ENCODE results near the gene GCGR. TPM values are rescaled to one million over a fixed set of nuclear protein-coding genes. Genes with fewer than 3 reads are reported as not detected.

The GCGR gene
- total RNA-seq, 4 donors from 2014 or later = 0.14 to 0.64 TPM; not detected in 2

GRCh38 chr17:81840826-81841778 is 37.2 kb downstream of the GCGR start:
- in situ Hi-C loops (cut with MboI; ENCODE audit: low pct_ligation_motif_present in 1 of 4, low pct_unique_long_range_greater_than_20kb in 1 of 4, low sequenced_read_pairs in 3 of 4) = no loop called here
- no peak overlapping the region for H3K4me3 ChIP-seq
- TF ChIP-seq EP300 (IDR thresholded peaks at IDR 0.05; ENCODE audit: low read depth) = no peak
- no peak for TF ChIP-seq POLR2A (IDR thresholded peaks at IDR 0.05)
- no peak for TF ChIP-seq POLR2AphosphoS5 (IDR thresholded peaks at IDR 0.05)
- TF ChIP-seq, protein P1, sequence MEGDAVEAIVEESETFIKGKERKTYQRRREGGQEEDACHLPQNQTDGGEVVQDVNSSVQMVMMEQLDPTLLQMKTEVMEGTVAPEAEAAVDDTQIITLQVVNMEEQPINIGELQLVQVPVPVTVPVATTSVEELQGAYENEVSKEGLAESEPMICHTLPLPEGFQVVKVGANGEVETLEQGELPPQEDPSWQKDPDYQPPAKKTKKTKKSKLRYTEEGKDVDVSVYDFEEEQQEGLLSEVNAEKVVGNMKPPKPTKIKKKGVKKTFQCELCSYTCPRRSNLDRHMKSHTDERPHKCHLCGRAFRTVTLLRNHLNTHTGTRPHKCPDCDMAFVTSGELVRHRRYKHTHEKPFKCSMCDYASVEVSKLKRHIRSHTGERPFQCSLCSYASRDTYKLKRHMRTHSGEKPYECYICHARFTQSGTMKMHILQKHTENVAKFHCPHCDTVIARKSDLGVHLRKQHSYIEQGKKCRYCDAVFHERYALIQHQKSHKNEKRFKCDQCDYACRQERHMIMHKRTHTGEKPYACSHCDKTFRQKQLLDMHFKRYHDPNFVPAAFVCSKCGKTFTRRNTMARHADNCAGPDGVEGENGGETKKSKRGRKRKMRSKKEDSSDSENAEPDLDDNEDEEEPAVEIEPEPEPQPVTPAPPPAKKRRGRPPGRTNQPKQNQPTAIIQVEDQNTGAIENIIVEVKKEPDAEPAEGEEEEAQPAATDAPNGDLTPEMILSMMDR (IDR thresholded peaks at IDR 0.05) = no peak
- intact Hi-C loops (cut with DNase I; ENCODE audit: low total_unique reads) = no loop called here
- H3K9me3 ChIP-seq = no peaks in the 10 kb centered on the region
- no peaks in the 10 kb centered on the region for H3K27me3 ChIP-seq
- no peaks in the 10 kb centered on the region for H3K4me1 ChIP-seq
- 86% methylated on average over 40 of the region's 40 CpGs; no CpG with 5 or more reads in 1 of the 2 donors for WGBS, 2 donors (ENCODE audit: low coverage in 1 of 2)
- DNase-seq = no peak
- peaks cover 0 to 29% (median 19%) of the 10 kb centered on the region in 4 donors for H3K36me3 ChIP-seq
- H3K27ac ChIP-seq = no peak overlapping the region

DNA sequence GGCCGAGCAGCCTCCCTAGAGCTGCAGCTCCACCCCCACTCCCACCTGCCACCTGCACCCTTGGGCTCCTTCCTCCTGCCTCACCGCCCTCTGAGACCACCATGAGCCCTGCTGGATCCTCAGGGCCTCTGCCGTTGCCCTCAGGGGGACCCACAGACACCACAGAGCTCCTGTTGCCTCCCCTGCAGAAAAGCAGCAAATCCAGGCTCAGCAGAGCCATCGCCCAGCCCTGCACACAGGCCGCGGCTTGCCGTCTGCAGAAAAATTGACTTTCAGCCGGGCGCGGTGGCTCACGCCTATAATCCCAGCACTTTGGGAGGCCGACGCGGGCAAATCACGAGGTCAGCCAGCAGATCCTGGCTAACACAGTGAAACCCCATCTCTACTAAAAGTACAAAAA is 37.9 kb downstream of the GCGR start:
- Histone ChIP-seq H3K36me3 (peaks cover 0 to 36% (median 24%) of the 10 kb centered on the region in 4 donors), H3K4me3 (no peak overlapping the region), H3K27ac (no peak overlapping the region), H3K27me3 (no peaks in the 10 kb centered on the region), H3K4me1 (no peaks in the 10 kb centered on the region), H3K9me3 (no peaks in the 10 kb centered on the region)
- intact Hi-C loops (cut with DNase I; ENCODE audit: low total_unique reads) (no loop called here), in situ Hi-C loops (cut with MboI; ENCODE audit: low pct_ligation_motif_present in 1 of 4, low pct_unique_long_range_greater_than_20kb in 1 of 4, low sequenced_read_pairs in 3 of 4) (no loop called here)
- 77% methylated on average over 15 of the region's 15 CpGs; no CpG with 5 or more reads in 1 of the 2 donors for WGBS, 2 donors (ENCODE audit: low coverage in 1 of 2)
- no peak for TF ChIP-seq POLR2AphosphoS5 (IDR thresholded peaks at IDR 0.05)
- no peak for DNase-seq

DNA sequence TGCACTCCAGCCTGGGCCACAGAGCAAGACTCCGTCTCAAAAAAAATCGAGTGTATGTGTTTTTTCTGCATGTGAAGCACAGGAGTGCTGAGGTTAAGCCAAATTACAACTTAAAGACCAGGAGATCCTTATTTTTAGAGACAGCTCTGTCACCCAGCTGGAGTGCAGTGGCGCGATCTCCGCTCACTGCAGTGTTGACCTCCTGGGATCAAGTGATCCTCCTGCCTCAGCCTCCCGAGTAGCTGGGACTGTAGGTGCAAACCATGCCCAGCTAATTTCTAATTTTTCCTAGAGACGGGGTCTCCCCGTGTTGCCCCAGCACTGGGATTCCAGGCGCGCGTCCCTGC is 38.4 kb downstream of the GCGR start:
- H3K27ac ChIP-seq = no peak overlapping the region
- in situ Hi-C loops (cut with MboI; ENCODE audit: low pct_ligation_motif_present in 1 of 4, low pct_unique_long_range_greater_than_20kb in 1 of 4, low sequenced_read_pairs in 3 of 4) = no loop called here
- H3K36me3 ChIP-seq = peaks cover 0 to 40% (median 26%) of the 10 kb centered on the region in 4 donors

GRCh38 chr17:81842725-81843504 is 39.0 kb downstream of the GCGR start:
- peaks cover 0 to 45% (median 26%) of the 10 kb centered on the region in 4 donors for H3K36me3 ChIP-seq
- no peaks in the 10 kb centered on the region for H3K27me3 ChIP-seq
- no peak for TF ChIP-seq EP300 (IDR thresholded peaks at IDR 0.05; ENCODE audit: low read depth)
- TF ChIP-seq, protein P1 (IDR thresholded peaks at IDR 0.05) = no peak
- TF ChIP-seq POLR2A (IDR thresholded peaks at IDR 0.05) = no peak
- TF ChIP-seq POLR2AphosphoS5 (IDR thresholded peaks at IDR 0.05) = no peak
- in situ Hi-C loops (cut with MboI; ENCODE audit: low pct_ligation_motif_present in 1 of 4, low pct_unique_long_range_greater_than_20kb in 1 of 4, low sequenced_read_pairs in 3 of 4) (no loop called here), intact Hi-C loops (cut with DNase I; ENCODE audit: low total_unique reads) (no loop called here)
- WGBS, 2 donors (ENCODE audit: low coverage in 1 of 2) = 67% methylated on average over 21 of the region's 21 CpGs; no CpG with 5 or more reads in 1 of the 2 donors
- H3K4me3 ChIP-seq = no peak overlapping the region
- H3K4me1 ChIP-seq = no peaks in the 10 kb centered on the region
- DNase-seq = no peak
- H3K9me3 ChIP-seq = no peaks in the 10 kb centered on the region
- no peak overlapping the region for H3K27ac ChIP-seq

More for the DNA sequence above, 38.4 kb downstream of the GCGR start:
- TF ChIP-seq, protein P1 (IDR thresholded peaks at IDR 0.05) = no peak
- TF ChIP-seq POLR2A (IDR thresholded peaks at IDR 0.05) (no peak), EP300 (IDR thresholded peaks at IDR 0.05; ENCODE audit: low read depth) (no peak), POLR2AphosphoS5 (IDR thresholded peaks at IDR 0.05) (no peak)
- 87 to 88% methylated on average over 2 to 11 of the region's 11 CpGs for WGBS, 2 donors (ENCODE audit: low coverage in 1 of 2)
- no peak overlapping the region for H3K4me3 ChIP-seq
- no peaks in the 10 kb centered on the region for H3K9me3 ChIP-seq
- H3K4me1 ChIP-seq = no peaks in the 10 kb centered on the region
- intact Hi-C loops (cut with DNase I; ENCODE audit: low total_unique reads) = no loop called here
- H3K27me3 ChIP-seq = no peaks in the 10 kb centered on the region
- no peak for DNase-seq
